ENCODE results near the gene MED27.

MED27 gene

DNA sequence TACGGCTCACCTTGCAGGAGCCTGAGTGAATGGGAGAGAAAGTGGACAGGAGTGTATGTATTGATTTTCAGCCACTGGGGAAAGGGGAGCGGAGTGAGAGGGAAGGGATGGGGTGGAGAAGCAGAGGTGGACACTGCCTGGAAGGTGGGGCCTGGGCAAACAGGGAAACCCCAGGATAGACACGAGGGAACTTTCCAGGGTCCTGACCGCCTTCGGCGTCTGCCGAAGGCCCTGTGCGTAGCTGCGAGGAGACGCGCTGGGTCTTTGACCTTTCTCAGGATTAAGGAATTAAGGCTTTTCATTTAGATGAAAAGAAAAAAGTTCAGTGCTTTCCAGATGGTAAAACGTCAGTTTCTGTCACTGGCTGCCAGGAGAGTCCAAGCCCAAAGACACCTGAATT is 205.2 kb downstream of the MED27 start:
- no peak for DNase-seq

DNA sequence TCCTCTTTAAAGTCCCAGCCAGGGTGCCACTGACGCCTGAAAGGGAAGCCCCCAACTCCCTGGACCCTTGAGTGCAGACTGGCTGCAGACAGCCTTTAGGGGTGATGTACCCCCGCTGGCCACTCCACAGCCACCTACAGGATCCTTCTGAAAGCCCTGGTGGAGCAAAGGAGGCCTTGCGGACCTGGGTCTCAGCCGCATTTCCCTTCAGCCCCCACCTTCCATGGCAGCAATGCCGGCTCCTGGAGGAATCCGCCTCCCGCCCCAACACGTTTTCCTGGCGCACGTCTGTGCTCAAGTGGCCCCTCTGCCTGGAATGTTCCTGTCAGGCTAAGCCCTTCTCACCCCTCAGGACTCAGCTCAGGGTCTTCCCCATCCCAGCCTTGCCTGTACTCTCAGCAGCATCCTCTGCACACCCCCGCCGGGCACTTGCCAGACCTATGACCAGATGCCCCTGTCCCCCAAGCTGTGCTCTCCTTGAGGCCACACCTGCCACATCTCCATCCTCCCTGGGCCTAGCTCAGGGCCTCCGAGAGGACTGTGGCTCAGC is 205.7 kb downstream of the MED27 start:
- DNase-seq, result no peak

DNA sequence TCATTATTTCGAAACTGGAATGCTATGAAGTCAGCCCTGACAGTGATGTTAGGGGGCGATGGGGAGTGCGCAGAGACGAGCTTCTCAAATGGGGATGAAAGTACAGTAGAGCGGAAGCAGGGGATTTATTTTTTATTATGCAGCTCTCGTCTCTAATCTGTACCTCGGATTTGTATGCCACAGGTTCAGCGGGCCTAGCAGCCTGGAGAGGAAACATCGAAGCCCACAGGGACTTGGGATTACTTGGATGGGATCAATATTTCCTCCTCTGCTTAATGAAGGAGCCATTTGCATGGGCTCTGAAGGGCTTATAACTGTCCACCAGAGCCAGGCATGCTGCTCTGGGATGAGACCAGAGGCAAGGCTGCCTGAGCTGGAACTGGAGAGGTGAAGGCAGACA is 206.3 kb downstream of the MED27 start:
- DNase-seq, result no peak

DNA sequence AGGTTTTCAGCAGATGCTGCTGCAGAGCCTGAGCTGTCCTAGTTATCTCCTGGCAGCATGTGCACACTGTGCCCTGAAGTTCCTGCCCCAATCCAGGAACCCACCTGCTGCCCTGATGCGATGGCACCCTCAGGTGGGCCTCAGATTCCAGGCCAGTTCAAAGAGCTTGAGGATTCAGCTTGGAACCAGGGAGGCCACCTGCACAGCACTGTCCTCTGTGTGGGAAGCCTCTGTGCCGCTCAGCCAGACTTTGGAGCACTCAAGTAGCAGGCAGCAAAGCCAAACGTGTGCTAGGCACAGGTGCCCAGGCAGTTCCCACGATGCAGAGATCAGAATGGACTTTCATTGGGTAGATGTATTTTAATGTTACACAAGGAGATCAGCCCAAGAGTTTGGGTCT is 207.0 kb downstream of the MED27 start:
- DNase-seq, result no peak

DNA sequence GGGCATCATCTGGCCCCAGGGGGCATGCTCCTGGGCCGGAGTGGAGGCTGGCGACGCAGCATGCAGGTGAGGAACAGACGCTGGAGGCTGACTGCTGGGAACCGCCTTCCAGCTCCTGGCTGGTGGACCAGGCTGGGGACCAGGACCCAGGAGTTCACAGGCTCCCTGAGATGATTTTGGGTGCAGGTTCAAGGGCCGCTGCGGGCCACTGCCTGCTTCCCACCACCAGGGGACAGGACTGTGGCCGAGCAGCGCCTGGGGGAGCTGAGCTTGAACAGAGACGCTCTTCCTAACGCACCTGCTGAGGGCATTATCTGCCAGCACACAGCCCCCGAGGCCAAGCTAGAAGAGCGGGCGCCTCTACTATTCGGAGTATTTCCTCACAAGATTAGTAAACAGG is 207.7 kb downstream of the MED27 start:
- DNase-seq, result no peak

DNA sequence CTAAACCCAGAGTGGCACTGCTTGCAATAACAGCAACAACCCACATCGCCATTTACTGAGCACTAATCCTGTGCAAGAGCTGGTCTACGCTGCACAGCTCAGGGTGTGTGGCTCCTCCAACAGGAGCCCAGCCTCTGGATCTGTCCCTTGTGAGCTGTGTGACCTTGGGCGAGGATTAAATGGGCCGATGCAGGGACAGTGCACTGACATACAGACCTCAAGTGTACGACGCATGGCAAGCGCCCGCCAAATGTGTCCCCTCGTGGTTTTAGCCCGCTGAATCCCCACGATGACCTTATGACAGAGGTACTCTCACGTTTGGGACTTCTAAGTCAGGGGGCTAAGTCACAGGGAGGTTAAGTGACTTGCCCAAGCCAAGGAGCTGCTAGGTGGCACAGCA is 209.5 kb downstream of the MED27 start:
- no peak for DNase-seq

DNA sequence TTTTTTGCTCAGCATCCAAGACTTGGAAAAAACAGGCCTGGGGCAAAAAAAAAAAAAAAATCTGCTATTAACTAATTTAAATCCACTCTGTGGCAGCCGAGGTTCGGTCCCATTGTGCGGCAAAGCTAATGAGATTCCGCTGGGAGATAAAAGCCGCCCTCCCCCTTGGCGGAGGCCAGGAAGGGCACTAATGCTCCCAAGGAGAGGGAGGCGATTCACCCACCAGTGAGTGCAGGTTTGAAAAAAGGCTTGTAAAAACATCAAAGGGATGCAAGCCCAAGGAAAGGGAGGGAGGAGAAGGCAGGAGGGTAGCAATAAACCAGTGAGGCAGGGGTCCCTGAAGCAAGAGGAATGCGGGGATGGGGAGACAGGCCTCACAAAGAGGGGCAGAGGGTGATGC is 210.3 kb downstream of the MED27 start:
- no peak for DNase-seq

DNA sequence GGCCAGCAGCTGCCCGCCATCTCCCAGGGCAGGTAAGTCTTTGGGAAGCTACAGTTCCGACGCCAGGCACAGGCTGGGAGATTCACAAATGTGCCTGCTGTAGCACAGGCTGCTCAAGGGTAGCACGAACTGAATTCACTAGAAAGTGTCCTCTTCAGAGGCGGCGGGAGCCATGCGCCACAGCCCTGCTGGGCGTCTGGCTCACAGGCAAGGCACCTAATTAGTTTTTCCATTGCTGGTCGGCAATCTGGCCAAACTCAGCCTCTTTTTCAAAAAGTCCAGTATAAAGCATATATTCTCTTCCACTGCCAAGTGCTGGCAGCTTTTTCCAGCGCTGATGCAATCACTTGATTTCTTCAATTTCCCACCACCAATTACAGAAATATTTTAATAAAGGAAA is 210.9 kb downstream of the MED27 start:
- DNase-seq, result no peak

DNA sequence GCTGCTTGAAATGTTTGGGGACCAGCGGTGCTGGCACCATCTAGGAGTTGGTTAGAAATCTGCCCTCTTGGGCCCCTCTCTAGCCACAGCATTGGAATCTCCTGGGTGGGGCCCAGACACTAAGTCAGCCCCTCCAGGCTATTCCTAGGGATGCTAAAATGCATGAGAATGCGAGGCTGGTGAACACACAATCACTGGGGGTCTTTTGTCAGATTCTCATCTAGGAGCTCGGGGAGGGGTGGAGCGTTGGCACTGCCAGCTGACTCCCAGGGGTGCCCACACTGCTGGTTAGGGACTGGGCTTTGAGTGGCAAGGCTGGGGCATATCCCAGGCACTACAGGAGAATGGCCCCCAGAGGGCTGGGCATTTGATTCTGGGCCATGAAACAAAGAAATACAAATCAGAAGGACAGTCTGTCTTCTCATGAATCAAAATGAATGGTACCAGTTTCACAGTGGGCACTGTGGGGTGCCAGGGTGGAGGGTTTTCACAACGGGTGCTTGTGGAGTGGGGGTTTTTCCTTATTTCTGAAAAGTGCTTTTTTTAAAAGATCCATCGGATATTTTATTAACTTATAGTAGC is 212.0 kb downstream of the MED27 start:
- DNase-seq, result peak; percentile 27

DNA sequence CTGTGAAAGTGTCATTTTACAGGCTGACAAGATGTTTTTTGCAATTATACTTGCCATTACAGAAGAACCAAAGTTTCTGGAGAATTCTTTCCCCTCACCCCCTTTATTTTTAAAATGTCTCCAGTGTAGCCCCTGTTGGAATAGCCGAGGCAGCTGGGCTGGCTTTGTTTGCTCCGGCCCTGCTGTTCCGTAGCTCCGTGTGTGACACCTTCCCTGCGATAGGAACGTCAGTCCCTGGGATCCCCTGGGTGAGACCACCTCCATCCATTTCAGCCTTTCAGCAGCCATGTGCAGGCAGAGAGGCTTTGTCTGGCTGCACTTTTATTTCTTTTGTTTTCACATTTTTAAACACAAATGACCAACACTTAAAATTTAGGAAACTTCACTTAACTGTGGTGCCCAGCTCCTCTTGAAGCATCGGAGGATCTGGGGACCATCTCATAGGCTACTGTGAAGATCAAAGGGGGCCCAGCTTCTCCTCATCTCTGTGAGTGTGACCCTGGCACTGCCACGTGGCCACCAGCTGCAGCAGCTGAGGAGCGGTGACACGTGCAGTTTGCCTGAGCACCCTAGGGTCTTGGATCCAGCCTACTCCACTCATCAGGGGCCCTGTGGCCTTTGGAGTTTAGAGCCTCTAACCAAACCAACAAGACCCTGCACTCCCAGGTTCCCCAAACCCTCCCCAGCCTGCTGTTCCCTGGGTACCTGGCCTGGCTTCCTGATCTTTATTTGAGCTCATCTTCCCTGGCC is 214.0 kb downstream of the MED27 start:
- DNase-seq, result no peak

DNA sequence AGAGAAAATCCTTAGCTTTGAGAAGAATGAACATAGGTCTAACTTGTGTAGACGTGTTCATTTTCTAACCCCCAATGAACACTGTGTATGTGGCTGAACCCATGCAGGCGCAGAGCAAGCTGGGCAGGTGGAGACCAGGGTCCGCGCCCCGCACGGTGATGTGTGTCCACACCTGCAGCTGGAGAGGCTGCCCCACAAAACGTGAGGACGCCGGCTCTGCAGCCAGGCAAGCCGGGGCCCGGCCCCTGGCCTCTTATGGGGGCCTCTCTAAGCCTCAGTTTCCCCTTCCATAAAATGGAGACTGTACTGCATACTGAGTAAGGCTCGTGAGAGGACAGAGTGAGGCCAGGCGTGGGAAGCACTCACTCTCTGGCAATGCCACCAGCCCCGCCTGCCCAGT is 215.1 kb downstream of the MED27 start:
- no peak for DNase-seq

DNA sequence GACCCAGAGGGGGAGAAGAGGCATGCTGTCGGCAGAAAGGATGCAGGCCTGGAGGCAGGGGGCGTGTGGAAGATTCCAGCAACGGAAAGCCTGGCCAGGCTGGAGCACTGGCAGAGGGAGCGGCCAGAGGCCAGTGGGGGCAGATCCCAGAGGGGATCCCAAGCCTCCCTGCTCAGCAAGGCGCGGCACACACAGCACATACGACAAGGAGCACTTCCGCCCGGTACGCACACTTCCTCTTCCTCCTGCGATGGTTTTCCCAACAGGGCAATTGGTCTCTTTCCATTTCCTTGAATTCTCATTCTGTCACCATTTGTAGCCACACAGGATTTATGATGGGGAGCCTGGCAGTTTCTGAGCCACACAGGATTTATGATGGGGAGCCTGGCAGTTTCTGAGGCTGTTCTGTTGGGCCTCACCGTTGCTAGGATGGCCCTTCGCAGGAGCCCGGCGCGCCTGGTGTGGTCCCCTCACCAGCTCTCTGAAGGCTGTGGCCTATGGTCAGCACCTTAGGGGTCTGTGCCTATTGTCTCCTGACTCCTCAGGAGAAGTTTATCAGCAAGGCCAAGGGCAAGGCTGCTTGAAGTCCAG is 216.3 kb downstream of the MED27 start:
- DNase-seq, result no peak

DNA sequence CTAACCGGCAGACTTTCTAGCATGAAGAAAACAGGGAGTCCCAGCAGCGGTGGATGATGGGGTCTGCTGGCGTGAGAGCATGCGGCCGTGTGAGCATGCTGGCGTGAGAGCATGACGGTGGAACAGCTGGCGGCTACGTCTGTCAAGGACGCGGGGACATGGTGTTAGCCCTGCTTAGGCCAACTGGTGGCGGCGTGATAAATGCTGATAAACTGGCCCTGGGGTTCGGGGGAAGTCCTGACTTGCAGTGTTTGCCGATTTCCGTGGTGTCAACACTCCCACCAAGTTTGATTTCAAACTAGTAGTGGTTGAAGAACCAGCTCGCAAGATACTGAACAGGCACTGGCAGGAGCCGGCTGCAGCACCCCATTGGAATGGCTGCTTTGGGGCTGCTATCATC is 217.4 kb downstream of the MED27 start:
- DNase-seq, result no peak

DNA sequence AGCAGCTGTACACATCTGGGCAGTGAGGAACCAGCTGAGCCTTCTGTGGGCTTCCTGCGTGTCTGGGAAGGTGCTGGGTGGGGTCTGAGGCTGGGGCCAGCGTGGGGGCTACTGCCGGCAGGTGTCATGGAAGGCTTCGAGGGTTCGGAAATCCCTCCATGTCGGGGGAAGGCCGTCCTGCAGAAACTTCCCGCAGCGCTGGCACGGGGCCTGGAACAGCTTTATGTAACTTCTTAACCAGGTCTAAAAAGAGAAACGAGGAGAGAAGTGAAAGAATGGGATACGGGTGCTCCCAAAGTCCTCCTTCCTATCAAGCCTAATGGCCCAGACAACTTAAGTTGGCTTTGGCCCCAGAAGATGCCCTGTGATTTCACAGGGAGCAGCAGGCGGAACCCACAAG is 219.2 kb downstream of the MED27 start:
- no peak for DNase-seq

DNA sequence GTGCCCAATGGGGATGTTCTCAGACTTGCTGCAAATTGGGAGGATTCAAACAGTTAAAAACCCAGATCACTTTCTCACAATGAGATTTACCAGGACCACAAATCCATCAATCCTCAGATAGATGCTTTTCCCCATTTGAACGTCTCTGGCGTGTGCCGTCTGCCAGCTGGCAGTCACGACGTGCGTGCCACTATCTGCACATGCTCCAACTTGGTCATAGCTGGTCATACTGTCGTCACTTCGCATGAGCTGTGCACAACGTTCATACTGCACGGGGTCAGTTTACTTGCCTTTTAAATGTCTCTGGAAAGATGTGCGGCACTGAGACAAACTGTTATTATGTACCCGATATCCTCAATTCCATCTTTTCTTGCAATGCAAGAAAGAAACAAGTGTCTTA is 221.5 kb downstream of the MED27 start:
- no peak for DNase-seq

DNA sequence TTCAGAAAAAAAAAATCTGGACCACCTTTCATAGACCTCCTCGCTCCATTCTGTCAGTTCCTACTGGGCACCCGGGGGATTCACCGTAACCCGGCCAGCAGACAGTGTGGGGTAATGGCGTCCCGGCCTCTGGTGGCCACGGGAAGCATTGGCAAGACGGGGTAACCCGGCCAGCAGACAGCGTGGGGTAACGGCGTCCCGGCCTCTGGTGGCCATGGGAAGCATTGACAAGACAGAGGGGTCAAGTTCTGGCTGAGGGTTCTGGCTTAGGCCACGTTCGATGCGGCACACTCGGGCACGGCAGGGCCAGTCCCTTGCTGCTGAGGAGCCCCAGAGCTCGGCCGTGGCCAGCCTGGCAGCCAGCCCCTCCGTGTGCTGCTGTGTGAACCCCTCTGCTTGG is 223.6 kb downstream of the MED27 start:
- DNase-seq, result no peak

DNA sequence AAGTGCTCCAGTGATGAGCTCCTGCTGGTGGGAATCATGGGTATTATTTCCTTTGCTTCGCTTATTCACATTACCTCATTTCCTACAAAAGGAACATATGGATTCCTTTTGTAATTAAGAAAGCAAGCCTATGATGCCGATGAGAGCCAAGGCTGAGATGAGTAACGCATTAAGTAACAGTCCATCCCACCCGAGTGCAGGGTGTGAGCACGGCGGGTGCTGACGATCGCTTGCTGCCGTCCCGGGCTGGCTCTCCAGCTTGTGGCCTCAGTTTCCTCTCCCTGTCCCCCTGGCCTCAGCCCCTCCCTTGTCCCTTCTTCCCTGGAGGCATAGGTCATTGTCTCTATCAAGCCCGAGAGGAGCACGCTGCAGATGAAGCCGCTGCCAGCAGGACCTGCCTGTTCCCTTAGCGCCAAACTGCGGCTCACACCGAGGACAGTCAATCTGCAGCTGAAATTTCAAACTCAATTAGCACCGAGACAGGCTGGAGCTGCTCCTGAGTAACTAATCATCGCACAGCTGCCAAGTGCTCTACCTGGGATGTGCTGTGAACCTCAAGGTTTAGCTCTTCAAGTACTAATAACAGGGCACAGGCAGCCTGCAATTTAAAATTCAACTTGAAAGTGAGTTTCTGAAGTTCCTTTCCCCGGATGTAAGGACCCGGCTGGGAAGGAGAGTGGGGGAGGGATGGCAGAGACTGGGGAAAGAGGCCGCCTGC is 224.6 kb downstream of the MED27 start:
- DNase-seq, result no peak

DNA sequence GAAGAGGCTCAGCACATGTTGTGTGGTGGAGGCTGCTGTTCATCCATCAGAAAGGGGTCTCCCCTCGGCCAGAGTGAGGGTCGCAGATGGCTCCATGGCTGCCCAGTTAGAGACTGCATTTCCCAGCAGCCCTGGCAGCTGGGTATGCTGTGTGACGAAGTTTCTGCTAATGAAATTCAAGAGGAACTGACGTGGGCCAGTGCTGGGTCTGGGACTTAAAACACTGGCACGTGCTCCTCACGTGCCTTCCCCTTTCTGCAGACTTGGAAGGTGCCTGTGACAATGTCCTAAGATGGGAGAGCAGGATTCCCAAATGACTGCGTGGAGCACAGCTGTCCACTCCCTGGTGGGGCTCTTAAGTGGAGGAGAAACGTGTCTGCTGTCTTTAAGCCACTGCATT is 225.3 kb downstream of the MED27 start:
- no peak for DNase-seq

DNA sequence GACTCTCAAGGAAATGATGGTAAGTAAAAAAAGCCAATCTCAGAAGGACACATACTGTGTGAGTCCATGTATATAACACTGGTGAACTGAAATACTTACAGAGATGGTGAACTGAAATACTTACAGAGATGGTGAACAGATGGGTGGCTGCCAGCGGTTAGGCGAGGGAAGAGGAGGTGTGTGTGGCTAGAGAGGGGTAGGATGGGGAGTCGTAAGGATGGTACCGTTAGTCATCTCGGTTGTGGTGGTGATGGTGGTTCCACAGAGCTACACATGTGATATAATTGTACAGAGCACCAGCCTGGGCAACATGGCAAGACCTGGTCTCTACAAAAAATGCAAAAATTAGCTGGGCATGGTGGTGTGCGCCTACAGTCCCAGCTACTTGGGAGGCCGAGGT is 226.2 kb downstream of the MED27 start:
- no peak for DNase-seq

DNA sequence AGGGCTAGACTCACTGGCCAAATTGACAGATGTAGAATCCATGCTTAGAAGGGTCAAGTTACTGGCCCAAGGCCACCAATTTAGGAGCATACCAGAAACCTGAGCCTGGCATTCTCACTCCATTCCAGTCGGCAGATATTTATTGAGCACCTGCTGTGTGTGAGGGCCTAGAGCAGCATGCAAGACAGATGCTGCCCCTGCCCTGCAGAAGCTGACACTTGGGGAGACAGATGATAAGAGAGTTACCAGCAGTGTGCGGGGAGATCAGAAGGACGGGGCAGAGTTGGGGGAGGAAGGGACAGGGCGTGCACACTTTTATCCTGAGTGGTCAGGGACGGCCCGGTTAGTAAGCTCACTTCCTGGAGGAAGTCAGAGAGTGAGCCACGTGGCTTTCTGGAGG is 228.3 kb downstream of the MED27 start:
- DNase-seq, result no peak

DNA sequence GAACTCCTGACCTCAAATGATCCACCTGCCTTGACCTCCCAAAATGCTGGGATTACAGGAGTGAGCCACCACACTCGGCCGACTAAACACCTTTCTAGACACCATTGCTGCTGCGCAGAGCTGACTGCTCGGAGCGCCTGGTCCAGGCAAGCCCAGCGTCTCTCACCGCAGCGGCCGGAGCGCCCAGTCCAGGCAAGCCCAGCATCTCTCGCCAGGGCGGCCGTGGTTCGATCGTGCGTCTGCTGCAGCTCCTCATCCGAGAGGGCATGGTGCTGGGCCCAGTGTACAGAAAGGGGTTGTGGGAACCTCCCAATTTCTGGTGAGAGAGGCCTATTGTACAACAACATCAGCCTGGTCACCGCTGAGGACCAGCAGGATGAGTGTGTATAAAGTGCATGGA is 230.3 kb downstream of the MED27 start:
- DNase-seq, result no peak

DNA sequence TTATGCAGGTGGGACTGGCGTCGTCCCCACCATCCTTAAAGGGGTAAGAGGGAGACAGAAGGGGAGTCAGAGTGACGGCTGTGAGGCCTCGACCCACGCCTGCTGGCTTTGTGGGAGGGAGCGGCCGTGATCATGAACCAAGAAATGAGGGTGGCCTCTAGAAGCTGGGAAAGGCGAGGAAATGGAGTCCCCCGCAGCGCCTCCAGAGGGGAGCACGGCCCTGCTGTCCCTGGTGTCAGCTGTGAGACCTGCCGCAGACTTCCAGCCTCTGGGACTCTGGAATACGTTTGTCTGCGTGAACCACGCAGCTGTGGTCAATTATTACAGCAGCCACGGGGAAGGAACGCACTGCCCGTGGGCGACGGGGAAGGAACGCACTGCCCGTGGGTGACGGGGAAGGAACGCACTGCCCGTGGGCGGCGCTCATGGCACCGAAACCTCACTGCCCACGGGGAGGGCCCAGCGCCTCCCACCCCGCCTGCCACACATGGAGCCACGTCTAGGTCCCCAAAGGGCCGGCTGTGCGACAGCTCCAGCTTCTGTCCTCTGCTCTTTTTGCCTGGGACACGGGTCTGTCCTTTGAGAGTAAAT is 231.0 kb downstream of the MED27 start:
- DNase-seq, result no peak

DNA sequence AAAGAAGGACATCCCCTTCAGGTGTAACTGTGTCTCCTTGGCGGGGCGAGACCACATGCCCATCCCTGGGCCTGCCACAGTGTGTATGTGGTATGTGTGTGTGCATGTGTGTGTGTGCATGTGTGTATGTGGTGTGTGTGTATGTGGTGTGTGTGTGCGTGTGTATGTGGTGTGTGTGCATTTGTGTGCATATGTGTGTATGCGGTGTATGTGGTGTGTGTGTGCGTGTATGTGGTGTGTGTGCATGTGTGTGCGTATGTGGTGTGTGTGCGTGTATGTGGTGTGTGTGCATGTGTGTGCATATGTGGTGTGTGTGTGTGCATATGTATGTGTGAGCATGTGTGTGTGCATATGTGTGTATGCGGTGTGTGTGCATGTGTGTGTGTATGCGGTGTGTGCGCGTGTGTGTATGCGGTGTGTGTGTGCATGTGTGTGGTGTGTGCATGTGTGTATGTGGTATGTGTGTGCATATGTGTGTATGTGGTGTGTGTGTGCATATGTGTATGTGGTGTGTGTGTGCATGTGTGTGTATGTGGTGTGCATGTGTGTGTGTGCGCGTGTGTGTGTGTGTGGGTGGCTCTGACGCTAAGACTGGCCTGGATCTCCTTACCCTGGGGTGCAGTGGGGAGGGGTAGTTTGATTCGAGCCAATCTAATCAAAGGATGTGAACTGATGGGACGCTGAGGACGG is 231.9 kb downstream of the MED27 start:
- no peak for DNase-seq
